Measurements from ENCODE around the gene BSX. TPM values are rescaled to one million over a fixed set of nuclear protein-coding genes. Genes with fewer than 3 reads are reported as not detected.

Gene BSX
- total RNA-seq, 2 experiments from 2014 or later: not detected

GRCh38 chr11:122933416-122933815 is 48.2 kb downstream of the BSX start:
- H3K27ac Mint-ChIP-seq: no peak overlapping the region
- peaks cover 2% of the 10 kb centered on the region for H3K36me3 Mint-ChIP-seq (ENCODE audit: low read depth)
- TF ChIP-seq CTCF (IDR thresholded peaks at IDR 0.05): no peak
- CTCF ChIA-PET: interaction anchor here (1.2 to 2.4 kb wide), 6 partner anchors 17 to 353 kb away, joined by 3 to 12 read pairs (median 4); no protein-coding TSS in a partner anchor
- ATAC-seq (no peak), DNase-seq (no peak)
- no peaks in the 10 kb centered on the region for H3K4me1 Mint-ChIP-seq (ENCODE audit: low read depth)
- no peaks in the 10 kb centered on the region for H3K27me3 Mint-ChIP-seq
- H3K4me3 Mint-ChIP-seq: no peak overlapping the region
- intact Hi-C loops (cut with micrococcal nuclease): no loop called here
- no peaks in the 10 kb centered on the region for H3K9me3 Mint-ChIP-seq
- POLR2A ChIA-PET: interaction anchor here (0.9 kb wide), 1 partner anchor 16 kb away, joined by 3 read pairs; no protein-coding TSS in a partner anchor

GRCh38 chr11:122931510-122931909 is 50.1 kb downstream of the BSX start:
- ATAC-seq: no peak
- no peaks in the 10 kb centered on the region for H3K4me1 Mint-ChIP-seq (ENCODE audit: low read depth)
- POLR2A ChIA-PET: no interaction called here
- TF ChIP-seq CTCF (IDR thresholded peaks at IDR 0.05): no peak
- no peak for DNase-seq
- no peaks in the 10 kb centered on the region for H3K9me3 Mint-ChIP-seq
- no peak overlapping the region for H3K27ac Mint-ChIP-seq
- H3K4me3 Mint-ChIP-seq: no peak overlapping the region
- CTCF ChIA-PET: interaction anchor here (1.0 kb wide), 1 partner anchor 89 kb away, joined by 4 read pairs; no protein-coding TSS in a partner anchor
- intact Hi-C loops (cut with micrococcal nuclease): no loop called here
- H3K27me3 Mint-ChIP-seq: no peaks in the 10 kb centered on the region
- peaks cover 2% of the 10 kb centered on the region for H3K36me3 Mint-ChIP-seq (ENCODE audit: low read depth)

Other genes starting within 250 kb of the BSX start
- 10 to 100 TPM; 21.1 to 21.5 TPM for gene CRTAM, start 143.3 kb downstream of the BSX start, total RNA-seq
- gene JHY, start 99.1 kb downstream of the BSX start, total RNA-seq: 1 to 10 TPM; 1.3 to 1.8 TPM
- gene HSPA8, start 80.3 kb upstream of the BSX start, total RNA-seq: 1,000 to 10,000 TPM; 2,808 to 2,816 TPM
- under 1 TPM in 1 of 2 experiments, not detected in 1; 0.09 TPM for gene CLMP, start 213.4 kb upstream of the BSX start, total RNA-seq